Stimulated activated CD4-positive, alpha-beta T cell treated with anti-CD3 and anti-CD28 coated beads, Interleukin-2, amount 100 ng/mL, for 24 hours (primary cell): Measurements from ENCODE around the gene PHLDA1.

Source experiments
- DNase-seq, 2 donors: peaks; one replicate each; pipeline ENCODE4 v3.0.0-alpha.2; 2020

Gene PHLDA1

DNA sequence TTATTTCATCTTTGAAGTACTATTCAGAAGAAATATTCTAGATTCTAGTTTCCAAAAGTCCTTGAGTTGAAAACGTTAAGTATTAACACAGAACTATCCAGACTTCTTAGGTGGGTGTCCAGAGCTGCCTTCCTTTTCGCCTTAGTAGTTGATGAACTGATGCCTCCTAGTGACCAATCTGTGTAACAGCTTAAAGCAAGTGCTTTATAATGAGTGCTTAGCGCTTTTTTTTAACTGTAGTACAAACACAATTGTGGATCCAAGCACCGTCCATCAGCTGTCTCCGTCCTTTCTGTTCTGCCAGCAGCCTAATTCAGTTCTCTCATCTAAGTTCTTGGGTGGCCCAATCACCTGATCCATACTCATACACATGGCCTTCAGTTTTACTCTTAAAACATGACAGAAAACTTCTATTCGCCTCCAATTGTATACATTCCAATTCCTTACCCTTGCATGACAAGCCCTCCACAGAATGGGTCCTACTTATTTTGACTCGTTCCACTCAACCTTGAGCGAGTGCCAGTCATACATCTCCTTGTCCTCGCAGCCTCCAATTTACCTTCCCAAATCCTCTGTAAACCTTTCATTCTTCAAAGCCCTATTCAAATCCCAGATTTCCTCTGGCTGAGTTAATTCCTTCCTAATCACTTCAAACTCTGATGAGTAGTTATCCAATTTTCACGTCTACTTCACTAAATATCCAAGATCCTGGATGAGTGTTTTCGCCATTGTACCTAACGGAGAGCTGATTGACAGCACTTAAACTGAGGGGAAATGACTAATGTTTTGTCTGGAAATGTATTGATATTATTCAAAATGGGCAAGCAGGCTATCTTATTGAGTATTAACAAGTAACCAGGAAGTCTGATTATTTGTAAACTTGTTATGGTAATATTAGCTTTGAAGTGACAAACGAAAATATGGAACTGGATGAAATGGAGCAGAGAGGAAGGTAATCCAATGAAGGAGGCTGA lies 5.8 kb upstream of the PHLDA1 start:
- DNase-seq = no peak

GRCh38 chr12:76035045-76035444 lies 3.5 kb upstream of the PHLDA1 start:
- no peak for DNase-seq

- DNase-seq = no peak
Observed at GRCh38 chr12:76033081-76034011, 1.8 kb upstream of the PHLDA1 start.

GRCh38 chr12:76032043-76032981 lies 736 bp upstream of the PHLDA1 start:
- peak in 1 of 2 donors; percentile 47 for DNase-seq

DNA sequence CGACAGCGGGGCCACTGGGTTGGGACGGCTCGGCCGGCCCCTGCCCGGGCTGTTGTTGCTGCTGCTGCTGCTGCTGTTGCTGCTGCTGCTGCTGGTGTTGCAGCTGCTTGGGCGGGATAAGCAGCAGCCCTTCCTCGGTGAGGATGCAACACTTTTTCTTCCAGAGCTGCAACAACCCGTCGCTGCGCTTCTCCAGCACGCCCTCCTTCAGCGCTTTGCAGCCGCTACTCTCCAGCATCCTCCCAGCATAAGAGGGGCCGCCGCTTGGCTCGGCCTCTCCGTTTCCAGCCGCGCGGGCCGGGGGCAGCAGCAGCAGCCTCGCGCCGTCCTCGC lies 529 bp downstream of the PHLDA1 start:
- no peak for DNase-seq

GRCh38 chr12:76030341-76031080 lies 1.1 kb downstream of the PHLDA1 start:
- peak; percentile 64 to 67 for DNase-seq

- DNase-seq = peak; percentile 32 to 37
Observed at GRCh38 chr12:76029982-76030340, 1.6 kb downstream of the PHLDA1 start.

DNA sequence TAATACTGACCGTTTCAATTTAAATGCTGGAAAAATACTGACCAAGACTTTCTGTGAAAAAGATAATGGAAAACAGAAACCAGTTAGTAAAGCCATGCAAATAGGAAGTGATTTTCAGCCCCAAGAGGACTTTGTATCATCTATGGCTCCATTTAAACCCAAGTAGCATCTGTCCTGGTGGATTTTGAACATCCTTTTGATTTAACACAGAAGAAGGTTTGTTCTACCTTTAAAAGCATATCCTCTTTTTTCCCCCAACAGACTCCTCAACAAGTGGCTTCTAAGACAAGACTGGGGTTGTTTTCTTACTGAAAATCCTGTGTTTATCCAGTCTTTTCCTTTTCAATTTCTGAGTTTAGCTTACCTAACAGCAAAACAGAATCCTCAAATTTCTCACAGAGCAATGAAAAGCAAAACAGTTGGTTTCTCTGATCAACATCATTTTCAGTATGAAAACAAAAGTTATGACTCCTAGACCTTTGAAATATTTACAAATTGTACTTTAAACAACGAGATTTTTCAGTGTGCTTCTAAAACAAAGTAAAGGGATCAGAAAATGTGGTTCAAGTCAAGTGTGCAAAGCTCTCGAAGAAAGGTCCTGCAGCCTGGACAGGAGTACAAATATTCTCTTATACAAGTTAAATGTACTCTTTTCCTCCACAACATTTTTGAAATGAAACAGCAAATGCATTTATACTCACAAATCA lies 2.9 kb downstream of the PHLDA1 start:
- DNase-seq = no peak

DNA sequence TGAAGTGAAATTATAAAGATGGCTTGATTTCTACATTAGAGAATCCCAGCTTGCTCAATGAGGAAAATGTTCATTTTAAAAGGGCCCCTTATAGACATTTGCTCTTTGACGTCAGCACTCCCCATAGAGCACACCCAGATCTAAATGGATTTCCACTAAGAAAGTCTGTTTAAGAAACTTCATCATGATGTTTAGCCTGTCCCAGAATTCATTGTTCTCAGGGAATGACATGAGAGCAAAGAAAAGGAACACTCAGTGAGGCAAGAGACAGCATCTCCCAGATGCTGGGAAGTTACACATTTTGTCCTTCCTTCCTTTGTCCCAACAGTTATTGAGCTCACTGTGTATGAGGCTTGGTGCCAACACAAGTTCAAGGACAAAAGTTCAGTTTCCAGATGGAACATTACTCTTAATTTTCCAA lies 4.9 kb downstream of the PHLDA1 start:
- no peak for DNase-seq

DNA sequence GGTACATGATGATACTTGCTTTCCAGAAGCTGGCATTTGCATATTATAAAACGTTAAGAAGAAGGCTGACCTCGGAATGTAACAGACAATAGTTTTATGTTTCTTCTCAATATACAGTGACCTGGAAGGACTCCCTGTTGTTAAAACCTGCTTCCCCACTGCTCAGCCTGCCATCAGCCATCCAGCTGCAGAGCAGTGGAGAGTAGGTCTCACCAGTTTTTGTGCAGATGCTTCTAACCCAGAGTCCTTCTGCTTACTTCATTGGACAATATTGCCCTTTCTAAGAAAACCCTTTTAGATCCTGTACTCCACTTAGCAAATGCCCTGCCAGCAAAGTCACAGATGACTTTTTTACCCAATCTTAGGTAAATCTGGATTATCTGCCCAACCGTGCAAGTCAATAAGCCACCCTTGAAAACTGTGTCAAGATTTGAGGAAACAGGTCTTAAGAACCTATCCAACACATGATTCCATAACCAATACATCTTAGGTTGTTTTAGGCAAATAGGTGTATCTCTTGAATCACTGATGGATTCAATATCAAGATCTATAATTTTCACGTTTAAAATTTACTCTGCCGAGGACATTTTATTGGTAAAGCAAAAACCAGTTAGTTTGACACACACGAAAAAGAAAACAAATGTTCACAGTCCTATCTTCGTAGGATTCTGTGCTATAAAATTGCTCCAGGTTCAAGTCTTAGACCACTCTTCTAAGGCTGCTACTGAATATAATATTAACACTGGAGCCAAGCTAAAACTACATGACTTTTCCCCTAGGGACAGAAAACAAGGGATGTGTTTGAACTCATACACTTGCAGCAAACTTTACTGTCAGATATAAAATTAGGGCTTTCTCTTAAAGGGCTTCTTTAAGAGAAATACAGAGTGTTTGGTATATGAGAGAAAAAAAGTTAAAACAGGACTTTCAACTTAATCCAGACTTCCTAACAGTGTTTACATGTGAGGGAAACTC lies 5.7 kb downstream of the PHLDA1 start:
- DNase-seq = no peak

GRCh38 chr12:76024942-76025600 lies 6.5 kb downstream of the PHLDA1 start:
- DNase-seq = no peak

GRCh38 chr12:76024102-76024781 lies 7.3 kb downstream of the PHLDA1 start:
- no peak for DNase-seq

GRCh38 chr12:76023069-76023690 lies 8.4 kb downstream of the PHLDA1 start:
- no peak for DNase-seq

DNA sequence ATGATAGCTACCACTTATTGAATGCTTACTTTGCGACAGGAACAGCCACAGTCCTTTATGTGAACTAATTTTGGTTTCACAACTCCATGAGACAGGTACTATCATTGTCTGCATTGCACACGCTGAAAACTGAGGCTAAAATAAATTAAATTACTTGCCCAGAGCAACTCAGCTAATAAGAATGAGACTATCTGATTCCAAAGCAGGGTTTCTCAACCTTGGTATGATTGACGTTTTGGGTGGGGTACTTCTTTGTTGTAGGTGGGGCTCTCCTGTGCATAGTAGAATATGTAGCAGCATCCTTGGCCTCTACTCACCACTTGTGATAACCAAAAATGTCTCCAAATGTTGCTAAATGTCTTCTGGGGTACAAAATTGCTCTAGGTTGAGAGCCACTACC lies 9.1 kb downstream of the PHLDA1 start:
- no peak for DNase-seq

DNA sequence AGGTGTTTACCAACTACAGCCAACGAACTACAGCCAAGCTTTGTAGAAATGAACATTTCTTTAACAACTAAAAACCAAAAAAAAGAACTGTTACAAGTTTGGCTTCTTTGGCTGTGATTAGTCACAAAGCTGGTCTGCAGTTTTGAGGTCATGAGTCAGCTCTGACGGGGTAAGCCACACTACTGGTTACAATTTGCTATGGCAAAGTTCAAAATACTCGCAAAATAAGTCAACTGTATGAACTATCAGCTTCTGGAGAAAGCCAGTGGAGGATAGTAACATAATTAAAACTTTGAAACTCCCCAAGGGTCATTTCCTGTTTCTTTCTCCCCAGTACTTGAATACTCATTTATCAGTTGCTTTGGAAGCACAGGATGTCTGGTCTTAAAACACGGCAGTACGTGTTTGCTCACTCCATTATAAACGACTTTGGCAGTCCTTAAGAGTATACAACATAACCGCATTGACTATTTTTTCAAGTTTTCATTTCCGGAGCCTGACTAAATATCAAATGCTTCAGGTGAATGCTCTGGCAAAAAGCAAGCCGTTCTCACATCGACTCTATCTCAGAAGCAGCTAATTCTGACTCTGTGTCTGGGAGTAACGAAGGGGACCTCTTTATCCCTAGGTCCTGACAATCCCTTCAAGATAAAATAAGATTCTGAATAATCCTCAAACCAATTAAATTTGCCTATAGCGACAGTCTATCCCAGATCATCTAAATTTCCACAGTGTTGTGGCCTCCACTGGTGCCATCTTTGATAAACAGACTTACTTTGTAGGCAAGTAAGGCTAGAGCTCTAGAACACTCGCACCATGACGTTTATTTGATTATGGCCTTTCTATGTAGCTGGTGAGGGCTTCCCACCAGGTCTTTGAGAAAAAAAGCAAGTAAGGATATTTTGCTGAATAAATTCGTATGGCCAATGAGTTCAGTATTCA lies 10.6 kb downstream of the PHLDA1 start:
- DNase-seq = peak; percentile 70 to 74

DNA sequence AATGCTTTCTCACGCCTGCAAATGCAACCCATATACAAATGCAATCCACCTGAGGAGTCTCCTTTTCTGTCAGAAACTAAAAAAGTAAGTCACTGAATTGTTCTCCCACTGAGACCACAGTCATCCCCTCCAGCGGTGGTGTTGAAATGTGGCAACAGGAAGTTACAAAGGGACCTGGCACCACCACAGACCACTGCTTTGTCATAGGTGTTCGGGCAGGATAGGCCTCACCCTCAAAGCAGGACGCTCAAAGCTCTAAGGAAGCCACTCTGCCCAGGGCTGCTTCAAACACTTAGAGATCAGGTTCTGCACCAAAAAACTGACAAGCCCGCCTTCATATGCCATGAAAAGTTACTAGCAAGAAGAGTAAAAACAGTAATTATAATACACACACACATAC lies 11.3 kb downstream of the PHLDA1 start:
- peak; percentile 74 to 77 for DNase-seq

DNA sequence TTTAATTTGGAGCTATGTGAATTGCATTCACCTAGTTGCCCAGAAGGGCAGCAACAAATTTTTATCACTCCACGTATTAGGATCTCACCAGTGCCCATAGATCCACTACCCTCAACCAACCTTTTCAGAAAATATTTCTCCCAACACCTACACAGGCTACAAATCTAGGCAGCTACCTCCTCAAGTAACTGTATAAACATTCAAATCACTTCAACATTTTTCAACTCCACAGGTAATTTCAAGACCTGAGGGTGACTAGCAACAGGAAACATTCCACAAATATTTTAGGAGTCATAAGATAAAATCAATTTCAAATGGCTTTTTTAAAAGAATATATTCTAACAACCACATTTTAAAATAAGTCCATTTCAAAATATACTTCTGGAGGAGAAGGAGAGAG lies 12.9 kb downstream of the PHLDA1 start:
- no peak for DNase-seq
